ENCODE measurements around the gene KIF1B.

DNA sequence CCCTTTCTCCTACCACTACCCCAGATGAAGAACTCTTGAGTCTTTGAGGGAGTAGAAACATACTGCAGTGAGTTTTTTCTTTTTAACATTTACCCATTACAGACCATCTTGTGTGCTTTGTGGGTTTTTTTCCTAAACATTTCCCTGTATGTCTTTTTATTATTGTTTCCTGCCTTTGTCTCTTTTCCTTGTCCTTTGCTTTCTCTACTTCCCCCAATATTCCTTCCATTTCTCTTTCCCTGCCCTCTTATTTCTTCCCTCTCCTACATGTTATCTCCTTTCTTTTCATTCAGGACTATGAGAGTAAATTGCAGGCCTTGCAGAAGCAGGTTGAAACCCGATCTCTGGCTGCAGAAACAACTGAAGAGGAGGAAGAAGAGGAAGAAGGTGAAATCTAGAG lies 109.4 kb downstream of the KIF1B start:
- TF ChIP-seq CTCF (IDR thresholded peaks at IDR 0.05) (no peak), POLR2A (IDR thresholded peaks at IDR 0.05) (no peak)

Measured in Peyer's patch (tissue), 4 donors.